Umbilical cord (tissue), 2 donors: ENCODE results near the gene WNT8A. TPM values are rescaled to one million over a fixed set of nuclear protein-coding genes. Genes with fewer than 3 reads are reported as not detected.
"Not testable (repeated sequence)": the region's sequence is repeated elsewhere in the genome, so short reads cannot be mapped to it uniquely, and the experiment has no call there.

ENCODE experiments used
- DNase-seq: peaks from one replicate; pipeline ENCODE4 v3.0.0-alpha.2; 2015; ENCODE audit warnings: low spot score
- total RNA-seq: library from RNA; depleted of rRNA; stranded (reverse); fragments of >200 nt; gene quantifications from one replicate; pipeline ENCODE4 v1.2.3, GENCODE V29; 2014; ENCODE audit warnings: low replicate concordance; ENCODE audit not compliant: insufficient read depth

The WNT8A gene, protein sequence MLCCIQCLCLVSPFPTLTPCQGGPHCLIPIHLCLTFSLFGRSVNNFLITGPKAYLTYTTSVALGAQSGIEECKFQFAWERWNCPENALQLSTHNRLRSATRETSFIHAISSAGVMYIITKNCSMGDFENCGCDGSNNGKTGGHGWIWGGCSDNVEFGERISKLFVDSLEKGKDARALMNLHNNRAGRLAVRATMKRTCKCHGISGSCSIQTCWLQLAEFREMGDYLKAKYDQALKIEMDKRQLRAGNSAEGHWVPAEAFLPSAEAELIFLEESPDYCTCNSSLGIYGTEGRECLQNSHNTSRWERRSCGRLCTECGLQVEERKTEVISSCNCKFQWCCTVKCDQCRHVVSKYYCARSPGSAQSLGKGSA
- total RNA-seq: 7.2 TPM

DNA sequence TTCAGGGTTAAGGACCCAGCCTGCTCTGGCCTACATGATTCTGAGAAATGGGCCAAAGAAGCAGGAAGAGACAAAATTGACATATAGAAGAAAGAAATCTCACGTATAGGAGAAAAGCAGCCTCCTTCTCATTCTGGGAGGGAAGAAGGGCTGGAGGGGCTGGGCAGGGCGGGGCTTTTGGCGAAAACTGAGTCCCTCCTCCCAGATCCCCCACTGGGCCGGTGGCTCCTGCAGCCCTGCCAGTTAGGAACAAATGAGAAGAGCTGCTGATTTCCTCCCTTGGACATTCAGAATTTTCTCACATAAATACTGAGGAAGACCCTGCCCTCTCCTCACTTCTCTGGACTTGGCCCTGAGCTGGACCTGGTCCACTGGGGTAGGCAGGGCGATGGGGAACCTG lies at the start of gene WNT8A:
Gene WNT8A, plus strand, starts transcription at position 332 of the 400 bp plus-strand sequence. CDS start 95 bp downstream, outside the sequence.
- no peak for DNase-seq

GRCh38 chr5:138035605-138036537 lies 48.0 kb upstream of the WNT8A start:
- DNase-seq: peak; percentile 91

DNA sequence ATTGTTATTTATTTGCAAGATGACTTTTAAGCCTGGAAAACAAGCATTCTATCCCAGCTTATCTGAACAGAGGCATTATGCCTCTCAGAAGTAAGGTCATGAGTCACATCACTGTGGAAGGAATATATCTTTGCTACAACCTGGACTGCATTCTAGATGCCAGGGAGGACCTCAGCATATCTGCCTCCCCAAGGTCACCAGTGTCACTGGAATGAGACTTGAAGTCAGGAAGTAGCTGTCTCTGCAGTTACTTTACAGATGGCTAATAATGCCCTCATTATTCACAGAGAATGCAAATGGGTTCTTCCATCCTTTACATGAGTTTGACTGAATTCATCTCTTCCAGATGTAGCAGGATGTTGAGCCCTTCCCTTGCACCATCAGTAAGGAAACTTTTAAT lies 46.6 kb upstream of the WNT8A start:
- DNase-seq: no peak

- DNase-seq: no peak
Observed at GRCh38 chr5:138037907-138038633, 45.8 kb upstream of the WNT8A start.

DNA sequence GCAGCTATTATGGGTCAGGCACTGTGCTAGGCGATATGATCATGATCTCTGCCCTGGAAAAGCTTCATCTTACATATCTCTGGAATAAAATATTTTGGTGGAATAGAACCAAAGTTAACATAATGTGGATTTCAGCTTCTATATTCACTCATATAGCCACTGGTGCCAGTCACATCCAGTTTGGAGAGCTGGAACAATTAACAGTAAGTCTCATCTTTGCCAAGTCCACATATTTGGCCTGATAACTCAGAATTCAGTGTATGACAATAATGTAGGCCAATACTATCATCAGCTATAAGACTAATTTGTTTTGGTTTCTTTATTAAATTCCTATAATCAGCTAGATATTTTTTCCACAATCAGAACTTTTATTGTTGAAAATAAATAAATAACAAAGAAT lies 45.0 kb upstream of the WNT8A start:
- DNase-seq: no peak

- not testable (repeated sequence) for DNase-seq
Observed at GRCh38 chr5:138045283-138045682, 38.5 kb upstream of the WNT8A start.

GRCh38 chr5:138051441-138052296 lies 32.2 kb upstream of the WNT8A start:
- DNase-seq: no peak

DNA sequence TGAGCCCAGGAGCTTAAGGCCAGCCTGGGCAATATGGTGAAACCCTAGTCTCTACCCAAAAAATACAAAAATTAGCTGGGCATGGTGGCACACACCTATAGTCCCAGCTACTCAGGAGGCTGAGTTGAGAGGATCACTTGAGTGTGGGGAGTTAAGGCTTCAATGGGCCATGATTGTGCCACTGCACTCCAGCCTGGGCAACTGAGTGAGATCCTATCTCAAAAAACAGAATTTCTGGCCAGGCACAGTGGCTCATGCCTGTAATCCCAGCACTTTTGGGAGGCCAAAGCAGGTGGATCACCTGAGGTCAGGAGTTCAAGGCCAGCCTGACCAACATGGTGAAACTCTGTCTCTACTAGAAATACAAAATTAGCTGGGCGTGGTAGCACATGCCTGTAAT lies 31.1 kb upstream of the WNT8A start:
- DNase-seq: not testable (repeated sequence)

- no peak for DNase-seq
Observed at GRCh38 chr5:138053554-138053953, 30.3 kb upstream of the WNT8A start.

- no peak for DNase-seq
Observed at GRCh38 chr5:138054206-138054605, 29.6 kb upstream of the WNT8A start.

DNA sequence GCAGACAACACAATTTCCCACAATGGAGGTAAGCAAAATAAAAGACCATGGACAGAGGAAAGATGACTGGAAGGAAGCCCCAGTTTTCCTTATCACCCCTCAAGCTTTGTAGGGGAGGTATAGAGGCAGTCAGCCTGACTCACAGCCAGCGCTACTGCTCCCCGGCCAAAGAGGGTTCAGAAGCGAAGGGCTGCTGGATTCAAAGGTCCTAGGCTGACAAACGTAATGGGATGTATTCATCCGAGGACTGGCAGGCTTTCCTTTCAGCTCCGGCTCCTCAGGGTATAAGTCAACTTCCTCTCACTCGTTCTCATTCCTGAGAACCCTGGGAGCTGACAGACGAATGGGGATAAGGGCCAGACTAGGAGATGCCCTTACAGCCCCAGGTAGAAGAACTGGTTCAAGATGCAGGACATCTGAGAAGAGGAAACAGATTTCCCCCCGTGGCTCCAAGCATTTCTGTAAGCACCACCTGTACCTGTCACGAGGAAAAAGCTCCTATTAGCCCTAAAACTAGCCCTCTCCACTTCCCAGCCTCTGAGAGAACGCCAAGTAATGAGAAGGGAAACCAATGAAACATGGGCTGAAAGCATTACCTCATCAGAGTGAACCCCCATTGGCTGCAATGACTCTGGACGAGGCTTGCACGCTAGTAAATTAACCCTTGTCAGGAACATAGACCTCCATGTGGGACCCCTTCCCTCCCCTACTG lies 28.8 kb upstream of the WNT8A start:
- no peak for DNase-seq

DNA sequence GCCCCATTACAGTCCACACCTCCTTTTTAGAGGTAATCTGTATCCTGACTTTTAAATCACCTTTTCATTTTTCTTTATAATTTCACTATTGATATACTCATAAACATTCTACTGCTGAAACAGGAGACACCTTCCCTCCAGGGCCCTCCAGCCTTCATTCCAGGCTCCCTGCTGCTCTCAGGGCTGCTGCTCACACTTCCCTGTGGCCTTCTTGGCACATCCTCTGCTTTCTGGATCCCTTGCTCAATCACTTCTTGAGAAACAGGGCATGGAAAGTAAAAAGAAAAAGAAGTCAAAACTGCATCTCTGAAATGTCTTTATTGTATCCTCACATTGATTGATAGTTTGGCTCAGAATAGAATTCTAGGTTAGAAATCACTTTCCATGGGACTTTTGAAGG lies 19.3 kb upstream of the WNT8A start:
- no peak for DNase-seq

DNA sequence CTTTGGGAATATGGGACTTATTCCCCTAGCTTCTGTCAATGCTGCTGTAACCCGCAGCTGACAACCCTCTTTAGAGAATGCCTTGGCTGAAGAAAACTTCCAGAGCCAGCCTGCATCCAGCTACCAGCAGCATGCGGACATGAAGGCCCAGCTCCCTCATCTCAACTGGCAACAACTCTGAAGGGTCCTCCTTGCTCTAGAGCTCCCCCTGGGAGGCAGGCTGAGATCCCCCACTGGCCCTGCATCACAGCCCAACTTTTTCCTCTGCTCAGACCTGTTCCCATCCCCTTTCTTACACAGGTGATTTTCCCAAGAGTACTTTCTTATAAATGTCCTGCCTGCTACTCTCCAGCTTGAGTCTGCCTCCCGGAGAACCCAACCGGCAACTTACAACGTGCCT lies 18.7 kb upstream of the WNT8A start:
- no peak for DNase-seq

- no peak for DNase-seq
Observed at GRCh38 chr5:138067945-138068344, 15.9 kb upstream of the WNT8A start.

- peak; percentile 22 for DNase-seq
Observed at GRCh38 chr5:138068742-138069600, 14.9 kb upstream of the WNT8A start.

- DNase-seq: not testable (repeated sequence)
Observed at GRCh38 chr5:138070026-138070425, 13.8 kb upstream of the WNT8A start.

DNA sequence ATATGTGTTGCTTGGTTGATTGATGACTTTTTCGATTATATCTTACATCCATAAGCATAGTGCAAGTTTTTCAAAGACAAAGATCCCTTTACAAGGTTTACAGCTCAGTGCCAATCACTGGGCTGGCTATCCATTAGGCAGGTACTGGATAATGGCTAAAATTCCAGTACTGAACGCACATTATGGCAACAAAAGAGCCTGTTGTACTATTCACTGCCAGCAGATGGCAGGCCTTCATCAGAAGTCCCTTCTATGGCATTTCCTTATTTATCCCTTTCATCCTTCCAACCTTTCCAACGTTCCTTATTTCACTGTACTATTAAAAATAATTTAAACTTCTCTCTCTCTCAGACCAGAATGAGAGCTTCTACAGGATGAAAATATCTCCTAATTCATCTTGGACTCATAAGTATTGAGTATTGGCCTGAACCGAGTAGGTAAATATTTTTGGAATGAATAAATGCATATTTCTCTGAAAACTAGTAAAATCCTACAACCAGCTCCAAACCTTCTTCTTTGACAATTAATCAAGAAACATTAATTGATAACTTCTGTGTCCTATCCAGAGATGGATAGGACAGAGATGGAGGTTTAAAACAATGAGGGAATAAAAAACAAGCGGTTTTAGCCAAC lies 6.7 kb upstream of the WNT8A start:
- DNase-seq: peak; percentile 58

GRCh38 chr5:138078006-138078643 lies 5.7 kb upstream of the WNT8A start:
- DNase-seq: no peak
